WTC11 (cell line): ENCODE measurements around the gene CALY.
"Not testable (repeated sequence)": the region's sequence is repeated elsewhere in the genome, so short reads cannot be mapped to it uniquely, and the experiment has no call there.

Experiments
- JUN ChIP-seq: sonication (generic); formaldehyde crosslinking; IDR thresholded peaks from 2 replicates; pipeline ENCODE4 v1.8.0; 2023; ENCODE audit warnings: mild to moderate bottlenecking, missing genetic modification reagents
- TF ChIP-seq, protein P1 (sequence below): sonication (generic); formaldehyde crosslinking; IDR thresholded peaks from 2 replicates; pipeline ENCODE4 v1.8.1; 2022; ENCODE audit warnings: low read depth, missing genetic modification reagents, borderline replicate concordance
- TF ChIP-seq, protein P2 (sequence below): sonication (generic); formaldehyde crosslinking; IDR thresholded peaks from 2 replicates; pipeline ENCODE4 v1.8.0; 2023; ENCODE audit warnings: missing genetic modification reagents
- TF ChIP-seq, protein P3 (sequence below): sonication (generic); formaldehyde crosslinking; IDR thresholded peaks from 2 replicates; pipeline ENCODE4 v1.8.1; 2023; ENCODE audit warnings: mild to moderate bottlenecking, missing genetic modification reagents, moderate library complexity

DNA sequence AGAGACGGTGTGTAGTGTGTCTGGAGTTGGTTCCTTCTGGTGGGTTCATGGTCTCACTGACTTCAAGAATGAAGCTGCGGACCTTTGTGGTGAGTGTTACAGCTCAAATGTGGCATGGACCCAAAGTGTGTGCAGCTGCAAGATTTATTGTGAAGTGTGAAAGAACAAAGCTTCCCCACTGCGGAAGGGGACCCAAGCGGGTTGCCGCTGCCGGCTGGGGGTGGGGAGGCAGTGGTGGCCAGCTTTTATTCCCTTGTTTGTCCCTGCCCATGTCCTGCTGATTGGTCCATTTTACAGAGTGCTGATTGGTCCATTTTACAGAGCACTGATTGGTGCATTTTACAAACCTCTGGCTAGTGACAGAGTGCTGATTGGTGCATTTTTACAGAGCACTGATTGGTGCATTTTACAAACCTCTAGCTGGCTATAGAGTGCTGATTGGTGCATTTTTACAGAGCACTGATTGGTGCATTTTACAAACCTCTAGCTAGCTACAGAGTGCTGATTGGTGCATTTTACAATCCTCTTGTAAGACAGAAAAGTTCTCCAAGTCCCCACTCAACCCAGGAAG, 15.8 kb downstream of the CALY start:
- TF ChIP-seq, protein P1, sequence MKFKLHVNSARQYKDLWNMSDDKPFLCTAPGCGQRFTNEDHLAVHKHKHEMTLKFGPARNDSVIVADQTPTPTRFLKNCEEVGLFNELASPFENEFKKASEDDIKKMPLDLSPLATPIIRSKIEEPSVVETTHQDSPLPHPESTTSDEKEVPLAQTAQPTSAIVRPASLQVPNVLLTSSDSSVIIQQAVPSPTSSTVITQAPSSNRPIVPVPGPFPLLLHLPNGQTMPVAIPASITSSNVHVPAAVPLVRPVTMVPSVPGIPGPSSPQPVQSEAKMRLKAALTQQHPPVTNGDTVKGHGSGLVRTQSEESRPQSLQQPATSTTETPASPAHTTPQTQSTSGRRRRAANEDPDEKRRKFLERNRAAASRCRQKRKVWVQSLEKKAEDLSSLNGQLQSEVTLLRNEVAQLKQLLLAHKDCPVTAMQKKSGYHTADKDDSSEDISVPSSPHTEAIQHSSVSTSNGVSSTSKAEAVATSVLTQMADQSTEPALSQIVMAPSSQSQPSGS = not testable (repeated sequence)
- TF ChIP-seq, protein P2, sequence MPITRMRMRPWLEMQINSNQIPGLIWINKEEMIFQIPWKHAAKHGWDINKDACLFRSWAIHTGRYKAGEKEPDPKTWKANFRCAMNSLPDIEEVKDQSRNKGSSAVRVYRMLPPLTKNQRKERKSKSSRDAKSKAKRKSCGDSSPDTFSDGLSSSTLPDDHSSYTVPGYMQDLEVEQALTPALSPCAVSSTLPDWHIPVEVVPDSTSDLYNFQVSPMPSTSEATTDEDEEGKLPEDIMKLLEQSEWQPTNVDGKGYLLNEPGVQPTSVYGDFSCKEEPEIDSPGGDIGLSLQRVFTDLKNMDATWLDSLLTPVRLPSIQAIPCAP (CRISPR knock-in tag) = not testable (repeated sequence)
- TF ChIP-seq JUN = not testable (repeated sequence)
- TF ChIP-seq, protein P3, sequence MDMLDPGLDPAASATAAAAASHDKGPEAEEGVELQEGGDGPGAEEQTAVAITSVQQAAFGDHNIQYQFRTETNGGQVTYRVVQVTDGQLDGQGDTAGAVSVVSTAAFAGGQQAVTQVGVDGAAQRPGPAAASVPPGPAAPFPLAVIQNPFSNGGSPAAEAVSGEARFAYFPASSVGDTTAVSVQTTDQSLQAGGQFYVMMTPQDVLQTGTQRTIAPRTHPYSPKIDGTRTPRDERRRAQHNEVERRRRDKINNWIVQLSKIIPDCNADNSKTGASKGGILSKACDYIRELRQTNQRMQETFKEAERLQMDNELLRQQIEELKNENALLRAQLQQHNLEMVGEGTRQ (CRISPR knock-in tag) = not testable (repeated sequence)
